GM10266 (cell line): ENCODE results near the gene MTCL3.

Source experiments
- DNase-seq: peaks from one replicate; pipeline ENCODE4 v3.0.0; 2012; ENCODE audit errors: extremely low spot score
- CTCF ChIP-seq: IDR thresholded peaks from 2 replicates; pipeline ENCODE4 v1.5.1; 2012; ENCODE audit warnings: mild to moderate bottlenecking, low read depth; ENCODE audit not compliant: control insufficient read depth, insufficient read depth; ENCODE audit errors: missing control alignments

The MTCL3 gene

GRCh38 chr6:127471379-127472255 lies 47.5 kb downstream of the MTCL3 start:
- DNase-seq = no peak
- no peak for TF ChIP-seq CTCF

- no peak for DNase-seq
- no peak for TF ChIP-seq CTCF
Observed at GRCh38 chr6:127468936-127469335, 50.2 kb downstream of the MTCL3 start.

- DNase-seq = no peak
- TF ChIP-seq CTCF = no peak
Observed at GRCh38 chr6:127466416-127466815, 52.7 kb downstream of the MTCL3 start.

GRCh38 chr6:127464881-127465459 lies 54.2 kb downstream of the MTCL3 start:
- DNase-seq = peak; percentile 62
- TF ChIP-seq CTCF = peak; percentile 82

- TF ChIP-seq CTCF = peak; percentile 12
- DNase-seq = no peak
Observed at GRCh38 chr6:127464161-127464880, 54.8 kb downstream of the MTCL3 start.

GRCh38 chr6:127463056-127463455 lies 56.1 kb downstream of the MTCL3 start:
- no peak for TF ChIP-seq CTCF
- no peak for DNase-seq
